K562 (cell line): ENCODE results near the gene TMEM245. TPM values are rescaled to one million over a fixed set of nuclear protein-coding genes. Genes with fewer than 3 reads are reported as not detected.

ENCODE experiments used
- ATAC-seq: fragments of 200-7000 bp; cut with Tn5 transposase; 3 replicates; pipeline ENCODE4 v1.9.1; 2020; ENCODE audit warnings: moderate library complexity
- BruUV-seq: library from RNA; stranded (reverse); fragments of 400-500 nt; replicated peaks from 2 replicates; lab custom pipeline; 2021; lab: Mats Ljungman, UMichigan
- CTCF ChIA-PET: fragments of 300-600 bp; formaldehyde crosslinking; extraction: SDS; loops from one replicate; lab custom pipeline; 2021; ENCODE audit warnings: low intra/inter-chr PET ratio; lab: Yijun Ruan, JAX
- POLR2A ChIA-PET: fragments of 300-600, 350-650 bp; sonication (Branson Sonifier 250); formaldehyde crosslinking; extraction: SDS; loops from one replicate; lab custom pipeline; 2021; ENCODE audit warnings: antibody characterized with exemption, inconsistent platforms; lab: Yijun Ruan, JAX
- DNase-seq, 4 experiments: peaks; one replicate each; pipeline versions ENCODE4 v3.0.0 to v3.0.0-alpha.2; 2011 to 2018; ENCODE audit warnings: low spot score in 3 of 4, mixed read lengths in 3 of 4; ENCODE audit errors: extremely low read depth in 1 of 4
- FAIRE-seq: peaks from 2 replicates; lab custom pipeline; 2011; peaks lifted over from hg19 to GRCh38; lab: Jason Lieb, UNC
- H2AFZ ChIP-seq: 2 replicates; pipeline ENCODE4 v1.6.0; 2011; ENCODE audit warnings: low read depth, low read length, control low read depth, inconsistent platforms
- H3K27ac ChIP-seq: fragments of 200-600 bp; 3 replicates; pipeline ENCODE4 v1.8.0; 2011; ENCODE audit warnings: low read depth, mild to moderate bottlenecking, control low read depth, inconsistent platforms, low read length, moderate library complexity, mixed read lengths; ENCODE audit errors: extremely low read depth
- H3K27me3 ChIP-seq, 2 experiments: fragments of 300-600 bp in 1 of 2; 2 replicates in 1 of 2; 3 replicates in 1 of 2; pipeline versions ENCODE4 v1.6.0 to v1.8.0; 2011; ENCODE audit warnings: inconsistent platforms in 2 of 2, low read length in 2 of 2, mild to moderate bottlenecking in 1 of 2, mixed read lengths in 1 of 2, moderate library complexity in 1 of 2; ENCODE audit not compliant: control insufficient read depth in 2 of 2, insufficient read depth in 2 of 2
- H3K36me3 ChIP-seq: fragments of 300-600 bp; 3 replicates; pipeline ENCODE4 v1.8.0; 2011; ENCODE audit warnings: mild to moderate bottlenecking, low read length, inconsistent platforms; ENCODE audit not compliant: control insufficient read depth, insufficient read depth
- H3K4me1 ChIP-seq, 2 experiments: fragments of 200-600 bp in 1 of 2; replicated peaks in 1 of 2; 2 replicates in 1 of 2; 3 replicates in 1 of 2; pipeline versions ENCODE4 v1.5.1 to v1.8.0; 2011; ENCODE audit warnings: inconsistent platforms in 2 of 2, low read length in 2 of 2, mild to moderate bottlenecking in 1 of 2, mixed read lengths in 1 of 2, moderate library complexity in 1 of 2; ENCODE audit not compliant: control insufficient read depth in 2 of 2, insufficient read depth in 2 of 2
- H3K4me2 ChIP-seq: 2 replicates; pipeline ENCODE4 v1.6.1; 2011; ENCODE audit warnings: low read length, control low read depth, inconsistent platforms, mixed read lengths; ENCODE audit not compliant: insufficient read depth
- H3K4me3 ChIP-seq: fragments of 200-600 bp; sonication (generic), shearing (Covaris generic); 2 replicates; pipeline ENCODE4 v1.5.1; 2016; ENCODE audit warnings: control low read depth, inconsistent platforms
- H3K79me2 ChIP-seq: fragments of 200-600 bp; 3 replicates; pipeline ENCODE4 v1.8.0; 2011; ENCODE audit warnings: low read length, inconsistent platforms; ENCODE audit not compliant: control insufficient read depth, insufficient read depth
- H3K9ac ChIP-seq, 2 experiments: 2 replicates each; pipeline versions ENCODE4 v1.6.0 to v1.6.1; 2011; ENCODE audit warnings: low read depth in 2 of 2, low read length in 2 of 2, control low read depth in 1 of 2, inconsistent platforms in 1 of 2, mild to moderate bottlenecking in 1 of 2, mixed read lengths in 1 of 2; ENCODE audit not compliant: insufficient read depth in 1 of 2
- H3K9me1 ChIP-seq: one replicate; pipeline ENCODE4 v1.6.0; 2011; ENCODE audit warnings: inconsistent platforms, mild to moderate bottlenecking, low read length, moderate library complexity; ENCODE audit not compliant: control insufficient read depth, insufficient read depth
- H3K9me3 ChIP-seq: replicated peaks from 2 replicates; pipeline ENCODE4 v1.5.1; 2011; ENCODE audit warnings: low read depth, low read length, inconsistent platforms; ENCODE audit not compliant: control insufficient read depth, insufficient read depth
- H4K20me1 ChIP-seq: replicated peaks from 2 replicates; pipeline ENCODE4 v1.6.1; 2011; ENCODE audit warnings: low read length, inconsistent platforms, mixed read lengths; ENCODE audit not compliant: control insufficient read depth, insufficient read depth
- FOSL1 ChIP-seq: fragments of 200-800 bp; sonication (Bioruptor generic); conservative IDR thresholded peaks from 2 replicates; pipeline ENCODE4 v1.6.1; 2016; ENCODE audit warnings: missing genetic modification characterization, missing compliant biosample characterization
- HMBOX1 ChIP-seq: sonication (generic); IDR thresholded peaks from 2 replicates; pipeline ENCODE4 v1.6.1; 2016
- NFE2 ChIP-seq: IDR thresholded peaks from 2 replicates; pipeline ENCODE4 v1.6.1; 2014; ENCODE audit warnings: antibody characterized with exemption, low read depth
- NFE2L1 ChIP-seq: fragments of 450-650 bp; IDR thresholded peaks from 2 replicates; pipeline ENCODE4 v1.6.1; 2016; ENCODE audit warnings: missing genetic modification characterization, low read depth, mild to moderate bottlenecking, missing compliant biosample characterization, moderate library complexity, borderline replicate concordance
- POLR2A ChIP-seq: fragments of 450-650 bp; conservative IDR thresholded peaks from 2 replicates; pipeline ENCODE4 v1.6.1; 2016
- POLR3G ChIP-seq: IDR thresholded peaks from 2 replicates; pipeline ENCODE4 v1.6.1; 2011; ENCODE audit not compliant: insufficient read length, insufficient replicate concordance; ENCODE audit errors: extremely low read depth
- ZBTB34 ChIP-seq: fragments of 250-450 bp; sonication (Bioruptor Pico); IDR thresholded peaks from 2 replicates; pipeline ENCODE4 v1.8.0; 2021; ENCODE audit warnings: mild to moderate bottlenecking, moderate library complexity
- ZNF695 ChIP-seq: fragments of 450-650 bp; formaldehyde crosslinking; IDR thresholded peaks from 2 replicates; pipeline ENCODE4 v1.4.0; 2020; ENCODE audit warnings: mild to moderate bottlenecking, moderate library complexity
- WGBS: fragments of 100-300 bp; shearing (Covaris generic); methylation state at CpG from one replicate; pipeline ENCODE4 v1.1.6; 2016; ENCODE audit warnings: low coverage, mixed read lengths; ENCODE audit not compliant: insufficient coverage; ENCODE audit errors: missing lambda C conversion rate; 5-methylcytosine and 5-hydroxymethylcytosine counted together
- in situ Hi-C: fragments of 300-500 bp; cut with MboI; formaldehyde crosslinking; loops from 4 replicates; pipeline ENCODE4 v1.15.0; 2018; ENCODE audit warnings: inconsistent platforms, mixed read lengths
- intact Hi-C: fragments of 100-400 bp; cut with micrococcal nuclease; formaldehyde crosslinking; loops from 2 replicates; pipeline ENCODE4 v1.14.2; 2022
- polyA plus RNA-seq, 8 experiments: library from polyadenylated mRNA; depleted of rRNA in 4 of 8; stranded (reverse) in 5 of 8; unstranded in 3 of 8; fragments of >200 nt; fragmentation: Nextera tagmentation in 2 of 8; fragmentation: Illumina TruSeq in 1 of 8; extraction: Ambion mirVana in 2 of 8; extraction: Trizol in 1 of 8; gene quantifications; 2 replicates each; pipeline versions ENCODE4 v1.2.1 to v1.2.3, GENCODE V29; 2011 to 2014; ENCODE audit warnings: inconsistent platforms in 1 of 8, missing spikeins in 1 of 8
- total RNA-seq, 7 experiments: library from RNA; depleted of rRNA in 6 of 7; stranded (reverse); fragments of >200 nt in 6 of 7; fragmentation: Illumina TruSeq in 2 of 7; extraction: Trizol in 2 of 7; gene quantifications; 2 replicates each; pipeline versions ENCODE4 v1.2.1 to v1.2.3, GENCODE V29; 2011 to 2021; ENCODE audit warnings: low replicate concordance in 1 of 7

The TMEM245 gene
- total and polyA plus RNA-seq, 9 of the 15 experiments (the other 6 are each of a cell fraction or from before 2014, with no cell fraction given): 8.5 to 43.2 (median 24.3) TPM

GRCh38 chr9:109101810-109102209, 17.9 kb downstream of the TMEM245 start:
- no peak overlapping the region for H2AFZ ChIP-seq
- ChIA-PET POLR2A (no interaction called here), CTCF (no interaction called here)
- in situ Hi-C loops: no loop called here
- peak overlapping the region; percentile 31; the same call in 1 of the 3 replicates for H3K27ac ChIP-seq
- FAIRE-seq (no peak), DNase-seq (no peak), ATAC-seq (no peak)
- 41% methylated on average over 3 of the region's 3 CpGs for WGBS
- no peaks in the 10 kb centered on the region for H3K27me3 ChIP-seq
- peaks cover 77% of the 10 kb centered on the region for H3K36me3 ChIP-seq
- no peaks in the 10 kb centered on the region; the same call in 1 of the 2 replicates for H3K9me3 ChIP-seq
- H3K4me3 ChIP-seq: no peak overlapping the region
- no peaks in the 10 kb centered on the region for H3K9me1 ChIP-seq
- intact Hi-C loops: no loop called here
- no peak overlapping the region for H3K9ac ChIP-seq
- TF ChIP-seq ZNF695 (no peak), NFE2 (0 out of 2 replicates have a peak, but pooled peaks have one; percentile 17), FOSL1 (tag) (peak; percentile 47), POLR2A (no peak), POLR3G (no peak), HMBOX1 (peak; percentile 96), ZBTB34 (CRISPR knock-in tag) (peak; percentile 72; the same call in 1 of the 2 replicates), NFE2L1 (no peak)
- no TSS peak for BruUV-seq
- H3K79me2 ChIP-seq: peaks cover 97% of the 10 kb centered on the region
- H4K20me1 ChIP-seq: no peaks in the 10 kb centered on the region
- H3K4me2 ChIP-seq: no peak overlapping the region
- H3K4me1 ChIP-seq: peaks cover 1 to 37% of the 10 kb centered on the region in 2 experiments
